Measurements from ENCODE around the gene CPNE6. TPM values are rescaled to one million over a fixed set of nuclear protein-coding genes. Genes with fewer than 3 reads are reported as not detected.

The CPNE6 gene
- total and polyA plus RNA-seq, 2 of the 13 experiments (the other 11 are each of a cell fraction or from before 2014, with no cell fraction given), result not detected

DNA sequence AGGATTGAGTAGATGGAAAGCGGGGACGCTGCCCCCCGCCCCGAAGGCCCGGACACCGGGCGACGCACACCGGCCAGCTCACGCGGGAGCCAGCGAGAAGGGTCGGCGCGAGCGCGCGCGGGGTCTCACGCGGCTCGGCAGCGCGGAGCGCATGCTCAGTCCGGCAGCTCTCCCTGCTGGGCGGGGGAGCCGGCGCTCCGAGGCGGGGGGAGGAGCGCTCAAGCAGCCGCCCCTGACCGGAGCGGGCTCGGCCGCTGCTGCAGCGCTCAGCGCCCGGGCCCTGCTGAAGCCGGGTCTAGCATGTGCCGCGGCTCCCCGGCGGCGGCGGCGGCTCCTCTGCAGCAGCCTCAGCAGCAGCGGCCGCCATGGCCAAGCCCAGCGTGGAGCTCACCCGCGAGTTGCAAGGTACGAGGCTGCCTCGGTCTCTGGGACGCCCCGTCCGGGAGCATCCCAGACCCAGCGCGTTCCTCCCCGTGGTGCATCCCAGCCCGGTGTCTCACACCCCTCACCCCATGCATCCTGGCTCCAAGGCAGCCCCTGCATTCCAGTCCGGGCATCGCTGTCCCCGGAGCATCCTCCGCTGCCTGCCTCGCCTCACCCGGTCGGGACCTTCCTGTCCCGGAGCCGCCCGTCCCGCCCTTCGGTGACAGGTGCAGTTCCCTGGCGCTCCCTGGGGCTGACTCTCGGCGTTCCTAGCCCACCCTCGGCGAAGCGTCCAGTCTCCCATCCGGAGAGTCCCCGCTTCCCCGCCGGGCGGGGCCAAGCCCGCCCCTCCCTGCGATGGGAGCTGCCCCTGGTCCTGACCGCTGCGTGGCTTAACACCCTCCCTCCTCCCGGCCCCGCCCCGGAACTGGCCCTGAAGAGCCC, 19.3 kb upstream of the CPNE6 start, which contains the start of gene CARMIL3 (continued):
- TF ChIP-seq ZSCAN21 (CRISPR knock-in tag; IDR thresholded peaks at IDR 0.05; ENCODE audit: borderline replicate concordance), result peak; percentile 84
- TF ChIP-seq PHF8 (CRISPR knock-in tag; IDR thresholded peaks at IDR 0.05), result peak; percentile 75
- TF ChIP-seq, protein P1, sequence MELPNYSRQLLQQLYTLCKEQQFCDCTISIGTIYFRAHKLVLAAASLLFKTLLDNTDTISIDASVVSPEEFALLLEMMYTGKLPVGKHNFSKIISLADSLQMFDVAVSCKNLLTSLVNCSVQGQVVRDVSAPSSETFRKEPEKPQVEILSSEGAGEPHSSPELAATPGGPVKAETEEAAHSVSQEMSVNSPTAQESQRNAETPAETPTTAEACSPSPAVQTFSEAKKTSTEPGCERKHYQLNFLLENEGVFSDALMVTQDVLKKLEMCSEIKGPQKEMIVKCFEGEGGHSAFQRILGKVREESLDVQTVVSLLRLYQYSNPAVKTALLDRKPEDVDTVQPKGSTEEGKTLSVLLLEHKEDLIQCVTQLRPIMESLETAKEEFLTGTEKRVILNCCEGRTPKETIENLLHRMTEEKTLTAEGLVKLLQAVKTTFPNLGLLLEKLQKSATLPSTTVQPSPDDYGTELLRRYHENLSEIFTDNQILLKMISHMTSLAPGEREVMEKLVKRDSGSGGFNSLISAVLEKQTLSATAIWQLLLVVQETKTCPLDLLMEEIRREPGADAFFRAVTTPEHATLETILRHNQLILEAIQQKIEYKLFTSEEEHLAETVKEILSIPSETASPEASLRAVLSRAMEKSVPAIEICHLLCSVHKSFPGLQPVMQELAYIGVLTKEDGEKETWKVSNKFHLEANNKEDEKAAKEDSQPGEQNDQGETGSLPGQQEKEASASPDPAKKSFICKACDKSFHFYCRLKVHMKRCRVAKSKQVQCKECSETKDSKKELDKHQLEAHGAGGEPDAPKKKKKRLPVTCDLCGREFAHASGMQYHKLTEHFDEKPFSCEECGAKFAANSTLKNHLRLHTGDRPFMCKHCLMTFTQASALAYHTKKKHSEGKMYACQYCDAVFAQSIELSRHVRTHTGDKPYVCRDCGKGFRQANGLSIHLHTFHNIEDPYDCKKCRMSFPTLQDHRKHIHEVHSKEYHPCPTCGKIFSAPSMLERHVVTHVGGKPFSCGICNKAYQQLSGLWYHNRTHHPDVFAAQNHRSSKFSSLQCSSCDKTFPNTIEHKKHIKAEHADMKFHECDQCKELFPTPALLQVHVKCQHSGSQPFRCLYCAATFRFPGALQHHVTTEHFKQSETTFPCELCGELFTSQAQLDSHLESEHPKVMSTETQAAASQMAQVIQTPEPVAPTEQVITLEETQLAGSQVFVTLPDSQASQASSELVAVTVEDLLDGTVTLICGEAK (IDR thresholded peaks at IDR 0.05), result no peak
- TF ChIP-seq, protein P1 (CRISPR knock-in tag; IDR thresholded peaks at IDR 0.05), result peak; percentile 69; the same call in 1 of the 2 replicates
- TF ChIP-seq ZSCAN22 (CRISPR knock-in tag; IDR thresholded peaks at IDR 0.05), result no peak
- no peak for TF ChIP-seq ZNF337 (CRISPR knock-in tag; IDR thresholded peaks at IDR 0.05; ENCODE audit: borderline replicate concordance, low read depth)
- TF ChIP-seq TP53 (CRISPR knock-in tag; conservative IDR thresholded peaks at IDR 0.05), result no peak
- TF ChIP-seq GTF3A (CRISPR knock-in tag; conservative IDR thresholded peaks at IDR 0.05), result 0 out of 2 replicates have a peak, but pooled peaks have one; percentile 69

Measured in HepG2 (cell line).